HFF-Myc (cell line): ENCODE results near the gene LYSMD2.

Source experiments
- DNase-seq: peaks from one replicate; pipeline ENCODE4 v3.0.0-alpha.2; 2011; ENCODE audit warnings: low read depth; ENCODE audit errors: extremely low read depth
- H3K4me3 ChIP-seq: replicated peaks from 2 replicates; pipeline ENCODE4 v1.5.1; 2011; ENCODE audit warnings: low read depth, mild to moderate bottlenecking, control low read depth, low read length
- TF ChIP-seq, protein P1 (sequence below): IDR thresholded peaks from 2 replicates; pipeline ENCODE4 v1.5.1; 2012; ENCODE audit warnings: mild to moderate bottlenecking, low read depth, low read length, control low read depth; ENCODE audit errors: missing control alignments

LYSMD2 gene

DNA sequence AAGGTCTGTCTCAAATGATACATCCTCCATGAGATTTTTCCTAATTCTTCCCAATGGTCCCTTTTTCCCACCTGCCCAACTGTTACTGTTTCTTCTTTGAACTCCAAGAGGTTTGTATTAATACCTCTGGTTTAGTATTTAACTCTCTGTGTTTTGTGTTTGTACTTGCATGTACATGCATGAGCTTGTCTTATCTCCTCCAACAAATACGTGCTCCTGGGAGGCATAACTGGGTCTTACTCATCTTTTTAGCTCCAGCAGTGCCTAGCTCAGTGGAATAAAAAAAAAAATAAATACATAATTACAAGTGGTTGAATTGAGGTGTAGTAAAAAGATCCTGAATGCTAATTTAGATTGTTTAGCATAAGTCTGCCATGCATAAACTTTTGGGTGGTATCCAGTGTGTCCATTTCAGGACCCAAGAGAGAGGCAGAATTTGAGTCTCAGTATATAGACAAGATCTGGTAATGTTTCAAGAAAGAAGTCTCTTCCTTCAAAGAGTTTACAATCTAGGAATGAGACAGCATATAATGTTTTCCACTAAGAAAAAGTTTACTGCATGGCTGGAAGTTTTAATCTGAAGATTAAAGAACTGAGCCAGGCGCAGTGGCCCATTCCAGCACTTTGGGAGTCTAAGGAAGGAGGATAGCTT is 1.7 kb upstream of the LYSMD2 start:
- no peak for DNase-seq
- TF ChIP-seq, protein P1, sequence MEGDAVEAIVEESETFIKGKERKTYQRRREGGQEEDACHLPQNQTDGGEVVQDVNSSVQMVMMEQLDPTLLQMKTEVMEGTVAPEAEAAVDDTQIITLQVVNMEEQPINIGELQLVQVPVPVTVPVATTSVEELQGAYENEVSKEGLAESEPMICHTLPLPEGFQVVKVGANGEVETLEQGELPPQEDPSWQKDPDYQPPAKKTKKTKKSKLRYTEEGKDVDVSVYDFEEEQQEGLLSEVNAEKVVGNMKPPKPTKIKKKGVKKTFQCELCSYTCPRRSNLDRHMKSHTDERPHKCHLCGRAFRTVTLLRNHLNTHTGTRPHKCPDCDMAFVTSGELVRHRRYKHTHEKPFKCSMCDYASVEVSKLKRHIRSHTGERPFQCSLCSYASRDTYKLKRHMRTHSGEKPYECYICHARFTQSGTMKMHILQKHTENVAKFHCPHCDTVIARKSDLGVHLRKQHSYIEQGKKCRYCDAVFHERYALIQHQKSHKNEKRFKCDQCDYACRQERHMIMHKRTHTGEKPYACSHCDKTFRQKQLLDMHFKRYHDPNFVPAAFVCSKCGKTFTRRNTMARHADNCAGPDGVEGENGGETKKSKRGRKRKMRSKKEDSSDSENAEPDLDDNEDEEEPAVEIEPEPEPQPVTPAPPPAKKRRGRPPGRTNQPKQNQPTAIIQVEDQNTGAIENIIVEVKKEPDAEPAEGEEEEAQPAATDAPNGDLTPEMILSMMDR = no peak
- H3K4me3 ChIP-seq = no peak overlapping the region

DNA sequence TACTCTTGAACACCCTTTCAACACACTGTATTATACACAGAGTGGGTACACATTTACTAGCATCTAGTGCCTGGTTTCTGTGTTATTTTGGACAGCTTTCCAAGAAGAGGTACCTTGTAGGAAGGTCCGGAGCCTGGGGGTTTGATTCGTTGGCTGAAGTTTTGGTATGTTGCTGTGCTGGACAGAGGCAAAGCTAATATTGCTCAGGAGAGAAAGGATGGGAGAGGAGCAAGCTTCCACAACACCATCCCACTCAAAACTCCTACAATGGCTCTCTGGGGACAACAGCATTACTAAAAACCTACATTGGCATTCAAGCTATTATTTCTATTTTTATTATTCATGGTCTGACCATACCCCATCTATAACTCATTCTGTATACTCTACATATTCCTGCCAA is 1.1 kb upstream of the LYSMD2 start:
- H3K4me3 ChIP-seq = no peak overlapping the region
- no peak for DNase-seq
- TF ChIP-seq, protein P1 = no peak

DNA sequence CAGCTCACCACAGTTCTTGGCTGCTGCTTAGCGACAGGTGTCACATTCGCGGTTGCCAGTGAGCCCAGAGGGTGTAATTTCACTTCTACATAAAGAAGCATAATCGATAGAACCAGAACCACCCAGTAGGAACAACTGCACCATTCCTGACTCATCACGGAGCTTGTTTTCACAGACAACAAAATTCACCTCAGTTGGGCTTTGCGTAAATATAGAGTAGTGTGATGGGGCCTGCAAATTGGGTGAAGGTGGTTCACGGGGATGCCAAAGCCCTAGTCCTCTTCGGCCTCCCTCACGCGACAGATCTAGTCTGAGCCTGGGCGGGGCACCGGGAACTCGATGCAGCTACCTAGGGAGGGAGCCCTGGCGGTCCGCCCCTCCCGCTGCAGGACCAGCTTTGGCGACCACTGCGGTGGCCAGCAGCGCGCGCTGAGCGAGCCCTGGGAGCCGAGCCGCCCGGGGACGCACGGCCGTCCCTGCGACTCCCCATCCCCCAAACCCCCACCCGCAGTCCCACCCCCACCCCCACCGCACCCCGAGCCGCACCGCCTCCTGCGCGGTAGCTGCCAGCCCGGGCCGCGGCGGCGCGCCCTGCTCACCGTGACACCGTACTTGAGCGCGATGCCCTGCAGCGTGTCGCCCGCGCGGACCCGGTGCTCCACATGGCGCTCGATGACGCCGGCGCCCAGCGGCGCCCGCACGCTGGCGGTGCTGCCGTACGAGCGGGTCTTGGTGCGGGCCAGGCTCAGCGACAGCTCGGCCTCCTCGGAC is 519 bp downstream of the LYSMD2 start:
- TF ChIP-seq, protein P1 = no peak
- peak overlapping the region; percentile 58 for H3K4me3 ChIP-seq
- DNase-seq = no peak

DNA sequence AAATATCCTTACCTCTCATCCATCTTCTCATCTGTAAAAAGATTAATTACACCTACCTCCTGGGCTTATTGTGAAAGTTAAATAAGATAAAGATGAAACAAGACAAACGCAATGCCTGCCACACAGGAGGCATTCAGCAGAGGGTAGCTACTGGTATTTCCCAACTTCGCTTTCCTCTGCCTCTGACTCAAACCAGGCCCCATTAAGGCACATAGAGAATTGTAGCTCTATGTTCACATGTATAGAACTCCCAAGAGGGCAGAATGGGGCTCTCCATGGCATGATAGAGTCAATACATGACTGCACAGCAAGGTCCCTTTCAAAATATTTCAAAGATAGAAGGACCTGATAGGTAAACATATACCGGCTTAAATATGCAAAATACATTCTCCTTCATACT is 1.4 kb downstream of the LYSMD2 start:
- no peak for DNase-seq
- peak overlapping the region; percentile 58 for H3K4me3 ChIP-seq
- TF ChIP-seq, protein P1 = no peak

DNA sequence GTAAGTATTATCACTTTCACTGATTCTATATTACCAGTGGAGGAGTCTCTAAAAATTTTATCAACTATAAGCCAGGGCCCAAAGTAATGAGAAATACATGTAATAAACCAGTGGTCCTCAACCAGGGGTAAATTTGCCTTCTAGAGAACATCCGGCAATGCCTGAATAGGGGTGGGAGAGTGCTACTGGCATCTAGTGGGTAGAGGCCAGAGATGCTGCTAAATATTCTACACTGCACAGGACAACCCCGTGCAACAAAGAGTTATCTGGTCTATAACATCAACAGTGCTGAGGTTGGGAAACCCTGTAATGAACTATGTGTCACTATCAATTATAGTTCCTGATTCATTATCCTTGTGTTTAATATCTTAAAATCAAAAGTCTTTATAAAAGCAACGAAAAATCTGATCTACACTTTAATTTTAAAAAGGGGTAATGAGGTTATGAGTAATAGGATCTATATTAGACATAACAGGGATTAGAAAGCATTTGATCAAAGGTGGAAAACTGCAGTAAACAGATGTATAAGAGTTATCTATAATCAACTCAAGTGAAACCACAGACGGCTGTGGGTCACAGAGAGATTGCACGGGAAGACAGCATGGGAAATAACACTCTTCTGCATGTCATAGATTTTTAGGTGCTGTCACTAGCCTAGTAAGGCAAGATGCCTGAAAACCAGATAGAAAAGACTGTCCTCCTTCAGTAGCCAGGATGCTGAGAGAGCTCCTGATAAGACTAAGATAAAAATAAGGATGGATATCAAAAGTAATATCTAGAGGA is 2.0 kb downstream of the LYSMD2 start:
- no peak for DNase-seq
- no peak overlapping the region for H3K4me3 ChIP-seq
- TF ChIP-seq, protein P1 = peak; percentile 7

DNA sequence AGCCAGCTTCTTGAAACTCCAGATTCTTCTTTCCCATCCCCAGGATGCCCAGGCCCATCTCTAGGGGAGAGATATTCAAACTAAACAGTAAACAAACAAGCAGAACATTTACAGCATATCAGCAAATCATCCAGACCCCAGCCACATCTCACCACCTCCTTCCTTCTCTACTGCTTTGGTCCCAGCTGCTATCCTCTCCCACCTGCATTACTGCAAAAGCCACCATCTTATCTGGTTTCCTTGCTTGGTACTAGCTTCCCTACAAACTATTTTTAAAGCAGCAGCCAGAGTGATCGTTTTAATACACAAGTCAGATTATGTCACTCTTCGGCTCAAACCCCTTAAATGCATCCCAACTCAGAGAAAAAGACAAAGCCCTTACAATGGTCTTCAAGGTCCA is 4.8 kb downstream of the LYSMD2 start:
- H3K4me3 ChIP-seq = no peak overlapping the region
- DNase-seq = no peak
- TF ChIP-seq, protein P1 = no peak
